IMR-90 (cell line): ENCODE results near the gene TDRD1. TPM values are rescaled to one million over a fixed set of nuclear protein-coding genes. Genes with fewer than 3 reads are reported as not detected.
A peak's percentile ranks its signal among the peaks of the same experiment; 100 is the strongest.

Experiments
- ATAC-seq: fragments of 200-7000 bp; cut with Tn5 transposase; 2 replicates; pipeline ENCODE4 v1.9.1; 2020; ENCODE audit warnings: low read depth, mild to moderate bottlenecking, moderate library complexity
- BruUV-seq: library from RNA; stranded (reverse); fragments of 400-500 nt; replicated peaks from 2 replicates; lab custom pipeline; 2021; lab: Mats Ljungman, UMichigan
- CTCF ChIA-PET: fragments of 300-600 bp; formaldehyde crosslinking; extraction: SDS; loops from one replicate; lab custom pipeline; 2021; ENCODE audit warnings: antibody characterized with exemption; lab: Yijun Ruan, JAX
- POLR2A ChIA-PET: fragments of 300-600 bp; sonication (Branson Sonifier 250); formaldehyde crosslinking; loops from one replicate; lab custom pipeline; 2022; ENCODE audit warnings: antibody characterized with exemption; ENCODE audit not compliant: unreplicated experiment; lab: Charles Lee
- DNase-seq: peaks from one replicate; pipeline ENCODE4 v3.0.0; 2013
- H2AFZ ChIP-seq: replicated peaks from 2 replicates; pipeline ENCODE3; 2013; ENCODE audit warnings: low read length, mild to moderate bottlenecking; ENCODE audit not compliant: poor library complexity
- H2AK5ac ChIP-seq: 2 replicates; pipeline ENCODE4 v1.6.1; 2013; ENCODE audit warnings: low read depth, low read length, inconsistent platforms
- H2AK9ac ChIP-seq: replicated peaks from 2 replicates; pipeline ENCODE3; 2013; ENCODE audit warnings: mild to moderate bottlenecking, low read depth, low read length, moderate library complexity; ENCODE audit not compliant: poor library complexity
- H2BK120ac ChIP-seq: 2 replicates; pipeline ENCODE4 v1.6.1; 2013; ENCODE audit warnings: low read depth, low read length, inconsistent platforms
- H2BK15ac ChIP-seq: 3 replicates; pipeline ENCODE4 v1.6.1; 2013; ENCODE audit warnings: low read depth, low read length, inconsistent platforms
- H2BK20ac ChIP-seq: 2 replicates; pipeline ENCODE4 v1.6.1; 2013; ENCODE audit warnings: low read depth, mild to moderate bottlenecking, inconsistent platforms, low read length, moderate library complexity
- H2BK5ac ChIP-seq: 2 replicates; pipeline ENCODE4 v1.6.1; 2013; ENCODE audit warnings: mild to moderate bottlenecking, low read depth, low read length, inconsistent platforms; ENCODE audit not compliant: poor library complexity, severe bottlenecking
- H3K14ac ChIP-seq: replicated peaks from 2 replicates; pipeline ENCODE4 v1.6.1; 2013; ENCODE audit warnings: low read depth, low read length, inconsistent platforms
- H3K18ac ChIP-seq: 2 replicates; pipeline ENCODE4 v1.6.1; 2013; ENCODE audit warnings: low read depth, low read length, control low read depth
- H3K23ac ChIP-seq: 2 replicates; pipeline ENCODE4 v1.6.1; 2013; ENCODE audit warnings: low read depth, low read length, inconsistent platforms
- H3K27ac ChIP-seq: 2 replicates; pipeline ENCODE4 v1.5.1; 2013; ENCODE audit warnings: mild to moderate bottlenecking, control low read depth, low read length; ENCODE audit not compliant: insufficient read depth
- H3K27me3 ChIP-seq: 2 replicates; pipeline ENCODE4 v1.6.1; 2013; ENCODE audit warnings: low read length; ENCODE audit not compliant: control insufficient read depth, insufficient read depth
- H3K36me3 ChIP-seq: 2 replicates; pipeline ENCODE4 v1.6.1; 2013; ENCODE audit warnings: low read length, mixed read lengths; ENCODE audit not compliant: control insufficient read depth, insufficient read depth
- H3K4ac ChIP-seq: 2 replicates; pipeline ENCODE4 v1.6.1; 2013; ENCODE audit warnings: low read depth, low read length, inconsistent platforms
- H3K4me1 ChIP-seq: 2 replicates; pipeline ENCODE4 v1.6.1; 2013; ENCODE audit warnings: low read length, mixed read lengths; ENCODE audit not compliant: control insufficient read depth, insufficient read depth
- H3K4me2 ChIP-seq: 2 replicates; pipeline ENCODE4 v1.6.1; 2013; ENCODE audit warnings: low read depth, mild to moderate bottlenecking, control low read depth, low read length, moderate library complexity
- H3K4me3 ChIP-seq: 2 replicates; pipeline ENCODE4 v1.5.1; 2013; ENCODE audit warnings: low read depth, mild to moderate bottlenecking, control low read depth, low read length, moderate library complexity; ENCODE audit not compliant: insufficient read depth
- H3K56ac ChIP-seq: 2 replicates; pipeline ENCODE4 v1.6.1; 2013; ENCODE audit warnings: low read length, inconsistent platforms; ENCODE audit not compliant: insufficient read depth; ENCODE audit errors: extremely low read depth
- H3K79me1 ChIP-seq, 2 experiments: 2 replicates each; pipeline ENCODE4 v1.6.1; 2013; ENCODE audit warnings: low read length in 2 of 2, inconsistent platforms in 1 of 2, low read depth in 1 of 2
- H3K9ac ChIP-seq: 2 replicates; pipeline ENCODE4 v1.6.1; 2013; ENCODE audit warnings: low read depth, low read length, control low read depth
- H3K9me1 ChIP-seq: 2 replicates; pipeline ENCODE4 v1.6.1; 2013; ENCODE audit warnings: low read length, inconsistent platforms; ENCODE audit not compliant: insufficient read depth
- H3K9me3 ChIP-seq: 2 replicates; pipeline ENCODE4 v1.6.1; 2013; ENCODE audit warnings: low read length; ENCODE audit not compliant: control insufficient read depth, insufficient read depth
- H4K20me1 ChIP-seq: 2 replicates; pipeline ENCODE4 v1.6.1; 2013; ENCODE audit warnings: low read length, inconsistent platforms; ENCODE audit not compliant: insufficient read depth
- H4K5ac ChIP-seq: 2 replicates; pipeline ENCODE4 v1.6.1; 2013; ENCODE audit warnings: mild to moderate bottlenecking, low read depth, low read length, control low read depth
- H4K8ac ChIP-seq, 2 experiments: 2 replicates each; pipeline ENCODE4 v1.6.1; 2013; ENCODE audit warnings: low read depth in 2 of 2, low read length in 2 of 2, control low read depth in 1 of 2, inconsistent platforms in 1 of 2
- H4K91ac ChIP-seq: 2 replicates; pipeline ENCODE4 v1.6.1; 2013; ENCODE audit warnings: low read depth, low read length, inconsistent platforms; ENCODE audit not compliant: insufficient read depth
- BHLHE40 ChIP-seq: fragments of 150-350 bp; IDR thresholded peaks from 2 replicates; pipeline ENCODE4 v1.6.1; 2016; ENCODE audit warnings: mild to moderate bottlenecking, low read depth, low read length
- FOS ChIP-seq: fragments of 150-350 bp; IDR thresholded peaks from 2 replicates; pipeline ENCODE4 v1.6.1; 2016; ENCODE audit warnings: low read depth, low read length
- MAFK ChIP-seq: IDR thresholded peaks from 2 replicates; pipeline ENCODE4 v1.6.1; 2012; ENCODE audit warnings: low read depth, low read length, improper control_type of control experiment
- MAZ ChIP-seq: IDR thresholded peaks from 2 replicates; pipeline ENCODE4 v1.6.1; 2012; ENCODE audit warnings: low read depth, mild to moderate bottlenecking, low read length, improper control_type of control experiment, moderate library complexity, borderline replicate concordance
- MXI1 ChIP-seq: IDR thresholded peaks from 2 replicates; pipeline ENCODE4 v1.6.1; 2012; ENCODE audit warnings: low read depth, mild to moderate bottlenecking, low read length, moderate library complexity, borderline replicate concordance
- NFE2L2 ChIP-seq: fragments of 150-350 bp; IDR thresholded peaks from 2 replicates; pipeline ENCODE4 v1.6.1; 2016; ENCODE audit warnings: low read depth, mild to moderate bottlenecking, low read length
- POLR2A ChIP-seq: IDR thresholded peaks from 2 replicates; pipeline ENCODE4 v1.6.1; 2012; ENCODE audit warnings: mild to moderate bottlenecking, low read depth, low read length
- RAD21 ChIP-seq: IDR thresholded peaks from 2 replicates; pipeline ENCODE4 v1.6.1; 2012; ENCODE audit warnings: low read length, improper control_type of control experiment
- RFX5 ChIP-seq: IDR thresholded peaks from 2 replicates; pipeline ENCODE4 v1.8.0; 2012; ENCODE audit warnings: low read depth, mild to moderate bottlenecking, low read length, moderate library complexity
- SMC3 ChIP-seq: fragments of 150-350 bp; IDR thresholded peaks from 2 replicates; pipeline ENCODE4 v1.6.1; 2016; ENCODE audit warnings: low read depth, mild to moderate bottlenecking, antibody characterized with exemption, low read length, moderate library complexity
- WGBS, 2 experiments: methylation state at CpG; one replicate each; pipeline versions ENCODE4 v1.1.5 to v1.1.7; 2013; ENCODE audit warnings: missing lambda C conversion rate in 2 of 2; ENCODE audit not compliant: insufficient read length in 1 of 2; ENCODE audit errors: extremely low coverage in 2 of 2; 5-methylcytosine and 5-hydroxymethylcytosine counted together
- dilution Hi-C: fragments of 300-500 bp; cut with HindIII; formaldehyde crosslinking; loops from one replicate; pipeline ENCODE4 v1.14.3; 2018; ENCODE audit warnings: low sequenced_read_pairs; ENCODE audit not compliant: unreplicated experiment
- in situ Hi-C: fragments of 300-500 bp; cut with MboI; formaldehyde crosslinking; loops from 3 replicates; pipeline ENCODE4 v1.14.3; 2019; ENCODE audit warnings: low sequenced_read_pairs, inconsistent platforms, mixed read lengths
- intact Hi-C: fragments of 100-400 bp; cut with micrococcal nuclease; formaldehyde crosslinking; loops from 2 replicates; pipeline ENCODE4 v1.10.0; 2022
- polyA plus RNA-seq, 3 experiments: library from polyadenylated mRNA; depleted of rRNA; stranded (reverse); fragments of >200 nt; gene quantifications; 2 replicates each; pipeline ENCODE4 v1.2.3, GENCODE V29; 2012; ENCODE audit warnings: low replicate concordance in 1 of 3
- total RNA-seq: library from RNA; depleted of rRNA; stranded (reverse); fragments of >200 nt; gene quantifications from 2 replicates; pipeline ENCODE4 v1.2.3, GENCODE V29; 2012
- TF ChIP-seq, protein P1 (sequence below): conservative IDR thresholded peaks from 2 replicates; pipeline ENCODE4 v1.5.1; 2012; ENCODE audit warnings: mild to moderate bottlenecking, low read depth, low read length, improper control_type of control experiment
- TF ChIP-seq, protein P2 (sequence below): fragments of 150-350 bp; IDR thresholded peaks from 2 replicates; pipeline ENCODE4 v1.6.1; 2017; ENCODE audit warnings: mild to moderate bottlenecking, antibody characterized with exemption, low read length, low read depth

TDRD1 gene
- total and polyA plus RNA-seq, 2 of the 4 experiments (the other 2 are of a cell fraction) = not detected

DNA sequence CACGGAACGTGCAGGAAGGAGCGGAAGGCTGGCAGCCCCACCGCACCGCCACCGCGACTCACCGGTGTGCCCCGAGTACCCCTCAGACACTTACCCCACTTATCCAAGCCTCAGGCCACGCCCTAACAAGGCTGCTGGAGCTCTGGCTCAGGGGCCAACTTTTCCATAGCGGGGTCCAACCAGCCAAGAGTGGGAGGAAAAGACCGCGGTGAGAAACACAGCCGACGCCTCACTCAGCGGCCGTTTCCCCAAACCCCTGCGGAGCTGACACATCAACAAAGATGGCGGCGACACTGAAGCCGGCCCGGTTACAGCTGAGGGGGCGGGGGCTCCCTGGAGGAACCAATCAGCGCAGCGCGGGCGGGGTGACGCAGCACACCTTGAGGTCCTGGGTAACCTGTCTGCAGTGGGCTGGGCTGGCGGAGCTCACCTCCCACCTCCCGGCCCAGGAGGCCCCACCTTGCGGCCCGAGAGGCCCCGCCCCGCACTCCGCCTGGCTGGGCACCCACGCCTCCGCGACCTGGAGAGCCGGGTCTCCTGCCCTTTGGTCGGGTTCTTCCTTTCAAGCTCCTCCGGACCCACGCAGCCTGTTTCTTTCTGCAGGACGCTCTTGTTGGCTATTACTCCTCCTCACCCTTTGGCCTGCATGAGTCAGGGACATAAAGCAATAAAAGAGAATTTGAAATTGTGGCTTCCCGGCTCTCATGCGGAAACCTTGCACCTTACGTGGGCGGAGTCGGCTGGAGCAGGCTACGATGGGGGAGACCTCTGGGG is 5.0 kb upstream of the TDRD1 start, which contains the start of gene CCDC186:
TSS of gene CCDC186 (minus strand) at position 283 of the 774 bp plus-strand sequence. CDS start 10,935 bp downstream, outside the sequence.
- H4K91ac ChIP-seq = peak within 1 kb of the TSS; percentile 99
- peak within 1 kb of the TSS; percentile 96 for H3K9ac ChIP-seq
- ATAC-seq (peak; percentile 99), DNase-seq (peak; percentile 80)
- peak within 1 kb of the TSS; percentile 96 for H3K4ac ChIP-seq
- H2AK9ac ChIP-seq = peak within 1 kb of the TSS; percentile 99
- dilution Hi-C loops = no loop called here
- 0 out of 2 replicates have a peak, but pooled peaks cover 3% of the 10 kb centered on the region for H3K9me1 ChIP-seq
- ChIA-PET CTCF (interaction anchor here (0.9 kb wide), 1 partner anchor 11 kb away, joined by 3 read pairs; no protein-coding TSS in a partner anchor), POLR2A (no interaction called here)
- H2BK120ac ChIP-seq = peak within 1 kb of the TSS; percentile 88
- H3K9me3 ChIP-seq = no peaks in the 10 kb centered on the region
- H4K5ac ChIP-seq = peak within 1 kb of the TSS; percentile 95
- in situ Hi-C loops = no loop called here
- H3K23ac ChIP-seq = peak within 1 kb of the TSS; percentile 97
- peak within 1 kb of the TSS; percentile 90 for H3K18ac ChIP-seq
- H4K20me1 ChIP-seq = no peaks in the 10 kb centered on the region
- no peaks in the 10 kb centered on the region for H3K36me3 ChIP-seq
- peak within 1 kb of the TSS; percentile 72 for H2AK5ac ChIP-seq
- peak within 1 kb of the TSS; percentile 92 for H3K27ac ChIP-seq
- peak within 1 kb of the TSS; percentile 100 for H2AFZ ChIP-seq
- H4K8ac ChIP-seq = peak within 1 kb of the TSS; percentile 96 to 98
- WGBS, 2 experiments = 0% methylated on average over 16 of the region's 49 CpGs; no CpG with 5 or more reads in 1 of the 2 experiments
- peaks cover 0 to 28% of the 10 kb centered on the region in 2 experiments; a peak in 3 of 4 replicates for H3K79me1 ChIP-seq
- no peaks in the 10 kb centered on the region for H3K4me1 ChIP-seq
- peak within 1 kb of the TSS; percentile 92 for H3K56ac ChIP-seq
- BruUV-seq = no TSS peak
- peak within 1 kb of the TSS; percentile 90 for H3K4me3 ChIP-seq
- H2BK15ac ChIP-seq = peak within 1 kb of the TSS; percentile 93
- peak within 1 kb of the TSS; percentile 20; the same call in 1 of the 2 replicates for H2BK20ac ChIP-seq
- H3K27me3 ChIP-seq = peaks cover 2% of the 10 kb centered on the region
- TF ChIP-seq MAZ = peak; percentile 49; the same call in 1 of the 2 replicates
- no peak for TF ChIP-seq NFE2L2
- no peak for TF ChIP-seq SMC3
- TF ChIP-seq, protein P1, sequence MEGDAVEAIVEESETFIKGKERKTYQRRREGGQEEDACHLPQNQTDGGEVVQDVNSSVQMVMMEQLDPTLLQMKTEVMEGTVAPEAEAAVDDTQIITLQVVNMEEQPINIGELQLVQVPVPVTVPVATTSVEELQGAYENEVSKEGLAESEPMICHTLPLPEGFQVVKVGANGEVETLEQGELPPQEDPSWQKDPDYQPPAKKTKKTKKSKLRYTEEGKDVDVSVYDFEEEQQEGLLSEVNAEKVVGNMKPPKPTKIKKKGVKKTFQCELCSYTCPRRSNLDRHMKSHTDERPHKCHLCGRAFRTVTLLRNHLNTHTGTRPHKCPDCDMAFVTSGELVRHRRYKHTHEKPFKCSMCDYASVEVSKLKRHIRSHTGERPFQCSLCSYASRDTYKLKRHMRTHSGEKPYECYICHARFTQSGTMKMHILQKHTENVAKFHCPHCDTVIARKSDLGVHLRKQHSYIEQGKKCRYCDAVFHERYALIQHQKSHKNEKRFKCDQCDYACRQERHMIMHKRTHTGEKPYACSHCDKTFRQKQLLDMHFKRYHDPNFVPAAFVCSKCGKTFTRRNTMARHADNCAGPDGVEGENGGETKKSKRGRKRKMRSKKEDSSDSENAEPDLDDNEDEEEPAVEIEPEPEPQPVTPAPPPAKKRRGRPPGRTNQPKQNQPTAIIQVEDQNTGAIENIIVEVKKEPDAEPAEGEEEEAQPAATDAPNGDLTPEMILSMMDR = no peak
- TF ChIP-seq RFX5 = no peak
- TF ChIP-seq, protein P2, sequence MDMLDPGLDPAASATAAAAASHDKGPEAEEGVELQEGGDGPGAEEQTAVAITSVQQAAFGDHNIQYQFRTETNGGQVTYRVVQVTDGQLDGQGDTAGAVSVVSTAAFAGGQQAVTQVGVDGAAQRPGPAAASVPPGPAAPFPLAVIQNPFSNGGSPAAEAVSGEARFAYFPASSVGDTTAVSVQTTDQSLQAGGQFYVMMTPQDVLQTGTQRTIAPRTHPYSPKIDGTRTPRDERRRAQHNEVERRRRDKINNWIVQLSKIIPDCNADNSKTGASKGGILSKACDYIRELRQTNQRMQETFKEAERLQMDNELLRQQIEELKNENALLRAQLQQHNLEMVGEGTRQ = no peak
- no peak for TF ChIP-seq FOS
- no peak for TF ChIP-seq BHLHE40
- peak; percentile 77 for TF ChIP-seq POLR2A
- 0 out of 2 replicates have a peak, but pooled peaks have one; percentile 33 for TF ChIP-seq MXI1
- TF ChIP-seq MAFK = no peak
- no peak for TF ChIP-seq RAD21
- H3K4me2 ChIP-seq = peak within 1 kb of the TSS; percentile 96
- H3K14ac ChIP-seq = peak within 1 kb of the TSS; percentile 96
- peak within 1 kb of the TSS; percentile 83 for H2BK5ac ChIP-seq
- intact Hi-C loops = loop anchor here (5.0 kb wide), 1 partner anchor 467 kb away; no protein-coding TSS in a partner anchor
